HUDEP-2 (cell line): ENCODE measurements around the gene DNAJC13.
"Not testable (repeated sequence)": the region's sequence is repeated elsewhere in the genome, so short reads cannot be mapped to it uniquely, and the experiment has no call there.

Experiments
- DNase-seq, 76 experiments: peaks; one replicate each; lab custom pipeline; 2025; ENCODE audit not compliant: unreplicated experiment in 76 of 76; lab: John Stamatoyannopoulos, UW

Gene DNAJC13

GRCh38 chr3:132537297-132537696 lies 120.0 kb downstream of the DNAJC13 start:
- peak in 1 of 76 experiments; percentile 4 for DNase-seq

- DNase-seq: no peak
These were observed 120.8 kb downstream of the DNAJC13 start for GRCh38 chr3:132538072-132538471.

GRCh38 chr3:132539681-132540080 lies 122.4 kb downstream of the DNAJC13 start:
- DNase-seq: no peak

GRCh38 chr3:132542577-132542976 lies 125.3 kb downstream of the DNAJC13 start:
- DNase-seq: no peak

- DNase-seq: peak in 1 of 76 experiments; percentile 12
These were observed 125.9 kb downstream of the DNAJC13 start for GRCh38 chr3:132543011-132543739.

- no peak for DNase-seq
These were observed 126.8 kb downstream of the DNAJC13 start for GRCh38 chr3:132544130-132544529.

- DNase-seq: no peak
These were observed 128.2 kb downstream of the DNAJC13 start for GRCh38 chr3:132545471-132545870.

- no peak for DNase-seq
These were observed 131.9 kb downstream of the DNAJC13 start for GRCh38 chr3:132549169-132549568.

GRCh38 chr3:132549890-132550578 lies 132.7 kb downstream of the DNAJC13 start:
- DNase-seq: peak in 3 of 76 experiments; percentile 9 to 15 (median 15)

GRCh38 chr3:132550579-132551305 lies 133.4 kb downstream of the DNAJC13 start:
- peak in 1 of 76 experiments; percentile 5 for DNase-seq

GRCh38 chr3:132553826-132554225 lies 136.5 kb downstream of the DNAJC13 start:
- no peak for DNase-seq

GRCh38 chr3:132554437-132554836 lies 137.1 kb downstream of the DNAJC13 start:
- no peak for DNase-seq

- no peak for DNase-seq
These were observed 138.2 kb downstream of the DNAJC13 start for GRCh38 chr3:132555306-132556035.

GRCh38 chr3:132556036-132556386 lies 138.7 kb downstream of the DNAJC13 start:
- DNase-seq: not testable (repeated sequence)

GRCh38 chr3:132556508-132557159 lies 139.3 kb downstream of the DNAJC13 start:
- DNase-seq: no peak

GRCh38 chr3:132561003-132561402 lies 143.7 kb downstream of the DNAJC13 start:
- DNase-seq: no peak

GRCh38 chr3:132563420-132564069 lies 146.2 kb downstream of the DNAJC13 start:
- DNase-seq: no peak

- DNase-seq: no peak
These were observed 146.8 kb downstream of the DNAJC13 start for GRCh38 chr3:132564070-132564465.

GRCh38 chr3:132568422-132568821 lies 151.1 kb downstream of the DNAJC13 start:
- DNase-seq: no peak

- no peak for DNase-seq
These were observed 151.9 kb downstream of the DNAJC13 start for GRCh38 chr3:132569153-132569552.
